Stimulated activated CD8-positive, alpha-beta memory T cell treated with anti-CD3 and anti-CD28 coated beads, Interleukin-4, amount 100 ng/mL, for 4 hours (primary cell): ENCODE results near the gene NAPA.

Experiments
- DNase-seq, 2 donors: peaks; one replicate each; pipeline ENCODE4 v3.0.0-alpha.2; 2020; ENCODE audit warnings: low read depth in 2 of 2, low spot score in 1 of 2

NAPA gene

DNA sequence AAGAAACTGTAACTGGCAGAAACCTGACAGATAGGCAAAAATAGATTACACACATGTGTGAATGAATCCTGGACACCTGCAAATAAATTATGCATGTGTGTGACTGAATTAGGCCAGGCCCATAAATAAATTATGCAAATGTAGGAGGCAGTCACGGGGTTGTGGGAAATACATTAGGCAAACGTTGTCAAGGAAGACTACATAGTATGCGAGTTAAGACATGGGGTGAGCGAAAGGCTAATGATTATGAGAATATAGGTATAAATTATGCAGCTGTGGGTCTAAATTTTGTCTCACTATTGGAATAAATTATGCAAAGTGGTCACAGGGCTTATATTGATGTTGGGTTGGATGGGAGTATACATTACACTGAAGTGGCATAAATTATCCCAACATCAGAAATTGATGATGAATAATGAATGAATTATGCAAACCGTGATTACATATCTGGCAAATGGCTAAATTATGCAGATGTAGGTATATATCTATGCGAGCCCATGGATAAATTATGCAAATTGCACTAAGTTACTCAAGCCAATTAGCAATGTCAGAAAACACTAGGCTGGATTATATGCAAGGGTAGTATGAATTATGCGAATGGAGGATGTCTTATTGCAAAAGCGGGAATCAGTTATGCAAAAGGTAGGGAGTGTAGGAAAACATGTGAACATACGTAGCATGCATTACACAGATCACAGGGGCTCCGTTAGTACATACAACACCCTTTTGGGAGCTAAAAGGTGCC, 50.0 kb downstream of the NAPA start:
- no peak for DNase-seq

DNA sequence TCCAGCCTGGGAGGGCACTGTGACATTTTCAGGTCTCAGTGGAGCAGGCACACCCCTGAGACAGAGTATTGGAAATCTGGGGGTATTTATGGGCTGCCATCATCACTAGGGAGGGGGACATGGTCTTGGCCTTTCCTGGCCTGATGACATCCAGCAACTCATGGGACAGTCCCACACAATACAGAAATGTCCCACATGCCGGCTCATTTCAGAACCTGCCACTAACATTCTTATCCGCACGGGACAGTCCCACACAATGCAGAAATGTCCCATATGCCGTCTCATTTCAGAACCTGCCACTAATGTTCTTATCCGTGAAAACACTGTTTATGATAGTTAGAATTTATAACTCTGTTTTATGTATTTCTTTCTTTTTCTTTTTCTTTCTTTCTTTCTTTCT, 53.0 kb downstream of the NAPA start:
- no peak for DNase-seq

GRCh38 chr19:47459477-47459876, 55.4 kb downstream of the NAPA start:
- DNase-seq, result no peak

- no peak for DNase-seq
These were observed 56.2 kb downstream of the NAPA start for GRCh38 chr19:47458672-47459071.

DNA sequence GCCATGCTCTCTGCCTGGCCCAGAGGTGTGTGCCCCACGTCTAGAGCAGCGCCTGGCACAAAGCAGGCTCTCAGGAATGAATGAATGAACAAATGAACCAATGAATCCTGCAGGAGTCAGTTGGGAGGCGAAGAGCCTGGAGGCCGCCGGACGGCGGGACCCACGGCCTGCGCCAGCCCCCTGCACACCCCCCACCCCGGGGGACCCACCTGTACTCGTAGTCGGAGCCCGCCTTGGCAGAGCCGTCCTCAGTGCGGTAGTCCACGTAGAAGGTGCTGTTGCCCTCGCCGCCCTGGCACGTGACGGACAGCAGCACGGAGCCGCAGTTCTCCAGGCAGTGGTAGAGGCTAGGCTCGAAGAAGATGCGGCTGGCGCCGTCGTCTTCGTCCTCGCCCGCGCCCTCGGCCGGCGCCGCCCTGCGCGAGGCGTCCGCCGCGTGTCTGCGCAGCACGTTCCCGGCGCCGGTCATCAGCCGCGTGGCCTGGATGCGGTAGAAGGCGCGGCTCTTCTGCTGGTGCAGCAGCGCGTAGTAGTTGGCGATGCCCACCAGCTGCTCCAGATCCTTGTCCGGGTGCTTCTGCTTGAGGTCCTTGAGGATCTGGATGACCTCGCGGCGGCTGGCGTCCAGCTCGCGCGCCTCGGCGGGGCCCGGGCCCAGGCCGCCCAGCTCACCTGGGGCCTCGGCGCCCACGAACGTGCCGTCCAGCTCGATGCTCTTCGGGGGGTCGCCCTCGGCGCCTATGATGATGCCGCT, 58.0 kb downstream of the NAPA start:
- DNase-seq, result no peak

GRCh38 chr19:47450478-47450877, 64.4 kb downstream of the NAPA start:
- DNase-seq, result no peak

- DNase-seq, result no peak
These were observed 66.5 kb downstream of the NAPA start for GRCh38 chr19:47448360-47448727.

DNA sequence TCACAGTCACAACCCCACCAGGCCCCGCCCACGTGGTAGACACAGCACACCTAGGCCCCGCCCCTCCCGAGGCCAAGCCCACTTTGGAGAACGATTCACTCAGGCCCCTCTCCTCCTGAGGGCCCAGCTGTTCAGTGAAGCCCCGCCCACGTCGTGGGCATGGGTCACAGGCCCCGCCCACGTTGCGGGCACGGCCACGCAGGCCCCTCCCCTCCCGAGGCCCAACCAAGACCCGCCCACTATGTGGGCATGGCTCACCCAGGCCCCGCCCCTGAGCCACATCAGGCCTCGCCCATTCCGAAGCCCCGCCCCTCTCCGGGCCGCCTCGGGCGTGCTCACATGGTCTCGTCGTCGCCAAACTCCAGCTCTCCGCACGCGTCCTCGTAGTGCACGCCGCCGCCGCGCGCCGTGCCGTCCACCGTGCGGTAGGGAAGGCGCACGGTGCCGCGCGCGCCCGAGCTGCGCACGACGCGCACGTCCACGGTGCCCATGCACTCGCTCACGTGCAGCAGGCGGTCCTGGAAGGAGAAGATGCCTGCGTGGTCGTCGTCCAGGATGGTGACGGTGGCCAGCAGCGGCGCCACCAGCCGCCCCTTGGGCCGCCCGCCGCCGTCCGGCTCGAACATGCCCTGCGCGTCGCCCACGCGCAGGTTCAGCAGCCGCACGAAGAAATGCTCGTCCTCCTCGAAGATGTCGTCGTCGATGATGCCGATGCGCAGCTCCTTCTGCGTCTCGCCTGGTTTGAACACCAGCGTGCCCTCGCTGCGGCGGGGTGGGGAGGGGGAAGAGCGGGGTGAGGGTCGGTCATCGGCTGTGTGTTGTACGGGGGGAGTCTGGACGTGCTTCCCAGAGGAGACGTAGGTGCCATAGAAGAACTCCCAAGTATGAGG, 67.1 kb downstream of the NAPA start:
- peak in 1 of 2 donors; percentile 24 for DNase-seq

GRCh38 chr19:47446534-47447469, 68.1 kb downstream of the NAPA start:
- DNase-seq, result no peak

DNA sequence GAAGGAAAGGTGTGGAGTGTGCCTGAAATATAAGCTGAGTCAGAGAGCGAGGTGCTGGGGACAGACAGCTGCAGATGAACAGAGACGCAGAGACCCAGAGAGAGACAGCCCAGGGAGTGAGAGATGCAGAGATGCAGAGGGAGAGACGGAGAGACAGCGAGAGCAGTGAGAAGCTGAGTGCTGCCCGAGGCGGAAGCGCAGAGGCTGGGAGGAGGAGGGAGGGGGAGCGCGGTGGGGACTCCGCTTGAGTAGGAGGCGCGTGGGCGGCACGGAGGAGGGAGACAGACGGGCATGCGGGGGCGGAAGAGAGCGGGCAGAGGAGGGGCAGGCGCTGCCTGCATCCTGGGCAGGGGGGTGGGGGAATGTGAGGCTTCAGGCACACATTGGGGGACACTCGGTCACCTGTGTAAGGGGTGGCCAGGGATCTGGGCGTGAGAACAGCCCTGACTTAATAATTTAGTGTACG, 68.9 kb downstream of the NAPA start:
- peak; percentile 54 to 69 for DNase-seq

- DNase-seq, result no peak
These were observed 69.3 kb downstream of the NAPA start for GRCh38 chr19:47445527-47445926.

DNA sequence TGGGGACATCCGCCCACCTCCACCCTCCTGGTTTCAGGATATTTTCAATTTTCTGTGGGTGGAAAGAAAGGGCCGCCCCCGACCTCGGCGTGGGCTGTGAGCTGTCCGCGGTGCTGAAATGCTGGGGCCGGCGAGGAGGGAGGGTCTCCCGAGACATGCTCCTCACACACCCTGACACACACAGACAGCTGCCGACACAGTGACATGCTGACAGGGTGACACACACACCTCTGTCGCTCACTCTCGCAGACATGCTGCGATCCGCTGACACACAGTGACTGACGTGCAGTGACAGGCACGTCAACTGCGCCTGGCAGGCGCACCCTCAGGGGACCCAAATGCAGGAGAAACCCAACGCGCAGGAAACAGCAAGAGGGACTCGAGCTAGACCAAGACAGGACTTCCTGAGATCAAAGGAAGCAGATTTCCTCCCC, 70.5 kb downstream of the NAPA start:
- no peak for DNase-seq

DNA sequence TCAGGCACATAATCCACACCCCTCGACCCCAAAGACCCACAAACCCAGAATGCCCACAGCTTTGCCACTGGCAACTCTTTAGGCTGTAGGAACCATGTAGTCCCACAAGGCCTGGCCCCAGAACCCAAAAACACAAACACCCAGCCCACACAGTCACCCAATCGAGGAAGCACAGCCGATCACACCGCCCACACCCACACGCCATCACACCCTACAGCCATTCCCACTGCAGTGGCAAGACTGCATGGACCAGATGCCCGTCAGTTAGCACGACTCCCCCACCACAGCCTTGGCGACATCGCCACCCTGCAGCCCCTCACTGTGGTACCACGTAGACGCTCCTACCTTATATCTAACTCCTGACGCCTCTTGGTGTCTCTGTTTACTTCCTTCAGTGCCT, 71.5 kb downstream of the NAPA start:
- no peak for DNase-seq

GRCh38 chr19:47438793-47439220, 76.1 kb downstream of the NAPA start:
- no peak for DNase-seq
